HFFc6 (cell line): Measurements from ENCODE around the gene TMEM256. TPM values are rescaled to one million over a fixed set of nuclear protein-coding genes. Genes with fewer than 3 reads are reported as not detected.

Experiments used
- DNase-seq: peaks from one replicate; pipeline ENCODE4 v3.0.0-alpha.2; 2018
- H3K27ac Mint-ChIP-seq: 2 replicates; pipeline ENCODE4 v1.8.0; 2020; ENCODE audit warnings: mild to moderate bottlenecking, mixed read lengths
- H3K27me3 Mint-ChIP-seq: 2 replicates; pipeline ENCODE4 v1.8.0; 2021; ENCODE audit warnings: mild to moderate bottlenecking, moderate library complexity, mixed read lengths; ENCODE audit not compliant: insufficient read depth
- H3K36me3 Mint-ChIP-seq: 2 replicates; pipeline ENCODE4 v1.8.0; 2021; ENCODE audit warnings: low read depth, mixed read lengths
- H3K4me1 Mint-ChIP-seq: 2 replicates; pipeline ENCODE4 v1.8.0; 2020; ENCODE audit warnings: low read depth, mixed read lengths
- H3K4me3 Mint-ChIP-seq: 2 replicates; pipeline ENCODE4 v1.8.0; 2020; ENCODE audit warnings: mild to moderate bottlenecking, moderate library complexity, mixed read lengths
- H3K9me3 Mint-ChIP-seq: 2 replicates; pipeline ENCODE4 v1.8.0; 2020; ENCODE audit warnings: mild to moderate bottlenecking, mixed read lengths
- total RNA-seq, 6 experiments: library from RNA; stranded (reverse); fragmentation: NEBNext Ultra II Directional; extraction: Animal tissue kit (Norgen Biotek cat#: 25700); gene quantifications; 2 replicates in 1 of 6; 3 replicates in 5 of 6; pipeline ENCODE4 v1.2.3, GENCODE V29; 2021
- TF ChIP-seq, protein P1 (sequence below): fragments of 200-600 bp; sonication (generic); IDR thresholded peaks from 2 replicates; pipeline ENCODE4 v1.5.0; 2021; ENCODE audit warnings: antibody characterized with exemption, mild to moderate bottlenecking

TMEM256 gene
- total RNA-seq, 6 experiments from 2014 or later: 52.2 to 79.1 (median 72.3) TPM

- TF ChIP-seq, protein P1, sequence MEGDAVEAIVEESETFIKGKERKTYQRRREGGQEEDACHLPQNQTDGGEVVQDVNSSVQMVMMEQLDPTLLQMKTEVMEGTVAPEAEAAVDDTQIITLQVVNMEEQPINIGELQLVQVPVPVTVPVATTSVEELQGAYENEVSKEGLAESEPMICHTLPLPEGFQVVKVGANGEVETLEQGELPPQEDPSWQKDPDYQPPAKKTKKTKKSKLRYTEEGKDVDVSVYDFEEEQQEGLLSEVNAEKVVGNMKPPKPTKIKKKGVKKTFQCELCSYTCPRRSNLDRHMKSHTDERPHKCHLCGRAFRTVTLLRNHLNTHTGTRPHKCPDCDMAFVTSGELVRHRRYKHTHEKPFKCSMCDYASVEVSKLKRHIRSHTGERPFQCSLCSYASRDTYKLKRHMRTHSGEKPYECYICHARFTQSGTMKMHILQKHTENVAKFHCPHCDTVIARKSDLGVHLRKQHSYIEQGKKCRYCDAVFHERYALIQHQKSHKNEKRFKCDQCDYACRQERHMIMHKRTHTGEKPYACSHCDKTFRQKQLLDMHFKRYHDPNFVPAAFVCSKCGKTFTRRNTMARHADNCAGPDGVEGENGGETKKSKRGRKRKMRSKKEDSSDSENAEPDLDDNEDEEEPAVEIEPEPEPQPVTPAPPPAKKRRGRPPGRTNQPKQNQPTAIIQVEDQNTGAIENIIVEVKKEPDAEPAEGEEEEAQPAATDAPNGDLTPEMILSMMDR: no peak
- no peak within 1 kb of the TSS for H3K4me3 Mint-ChIP-seq
- no peak within 1 kb of the TSS for H3K27ac Mint-ChIP-seq
- no peaks in the 10 kb centered on the region for H3K36me3 Mint-ChIP-seq
- H3K27me3 Mint-ChIP-seq: no peaks in the 10 kb centered on the region; the same call in none of the 2 replicates
- no peak for DNase-seq
- peaks cover 6% of the 10 kb centered on the region; the same call in 1 of the 2 replicates for H3K4me1 Mint-ChIP-seq
- no peaks in the 10 kb centered on the region for H3K9me3 Mint-ChIP-seq
Measured at GRCh38 chr17:7428557-7428956, 24.7 kb upstream of the TMEM256 start, which contains the start of gene SPEM3. SPEM3 (plus strand) TSS chr17:7428857; CDS start chr17:7428903, 46 bp downstream.

- Mint-ChIP-seq H3K4me3 (no peak overlapping the region), H3K4me1 (peaks cover 6% of the 10 kb centered on the region; the same call in 1 of the 2 replicates), H3K27me3 (no peaks in the 10 kb centered on the region; the same call in none of the 2 replicates), H3K27ac (no peak overlapping the region), H3K9me3 (no peaks in the 10 kb centered on the region), H3K36me3 (no peaks in the 10 kb centered on the region)
- no peak for DNase-seq
- TF ChIP-seq, protein P1: no peak
Measured at GRCh38 chr17:7427549-7427948, 23.7 kb upstream of the TMEM256 start.

- Mint-ChIP-seq H3K27ac (no peak overlapping the region), H3K36me3 (no peaks in the 10 kb centered on the region), H3K27me3 (peaks cover 1% of the 10 kb centered on the region), H3K9me3 (no peaks in the 10 kb centered on the region), H3K4me1 (peaks cover 6% of the 10 kb centered on the region; the same call in 1 of the 2 replicates), H3K4me3 (no peak overlapping the region)
- DNase-seq: no peak
- TF ChIP-seq, protein P1: no peak
Measured at GRCh38 chr17:7426896-7427489, 23.1 kb upstream of the TMEM256 start.

DNA sequence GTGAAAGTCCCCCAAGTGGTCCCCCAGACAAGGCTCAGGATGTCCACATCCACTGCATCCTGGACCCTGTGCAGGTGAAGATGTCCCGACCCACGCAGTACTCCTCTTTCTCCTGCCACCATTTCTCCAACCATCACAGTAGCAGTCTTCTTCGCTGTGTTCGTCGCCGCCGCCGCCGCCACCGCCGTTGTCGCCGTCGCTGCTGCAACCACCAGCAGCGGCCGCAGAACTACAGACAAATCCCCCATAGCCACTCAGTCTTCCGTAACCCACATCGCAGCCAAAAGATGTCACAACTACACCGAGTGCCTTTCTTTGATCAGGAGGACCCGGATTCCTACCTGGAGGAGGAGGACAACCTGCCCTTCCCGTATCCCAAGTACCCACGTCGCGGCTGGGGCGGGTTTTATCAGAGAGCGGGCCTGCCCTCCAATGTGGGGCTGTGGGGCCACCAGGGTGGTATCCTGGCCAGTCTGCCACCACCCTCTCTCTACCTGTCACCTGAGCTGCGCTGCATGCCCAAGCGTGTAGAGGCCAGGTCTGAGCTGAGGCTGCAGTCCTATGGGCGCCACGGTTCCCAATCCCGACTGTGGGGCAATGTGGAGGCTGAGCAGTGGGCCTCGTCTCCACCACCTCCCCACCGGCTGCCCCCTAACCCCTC is 22.4 kb upstream of the TMEM256 start:
- DNase-seq: no peak
- Mint-ChIP-seq H3K27ac (no peak overlapping the region), H3K4me3 (no peak overlapping the region), H3K4me1 (peaks cover 3% of the 10 kb centered on the region; the same call in 1 of the 2 replicates), H3K36me3 (no peaks in the 10 kb centered on the region), H3K9me3 (no peaks in the 10 kb centered on the region), H3K27me3 (peaks cover 1% of the 10 kb centered on the region)
- TF ChIP-seq, protein P1: no peak

- H3K4me3 Mint-ChIP-seq: no peak overlapping the region
- H3K27me3 Mint-ChIP-seq: peaks cover 1% of the 10 kb centered on the region
- no peaks in the 10 kb centered on the region for H3K4me1 Mint-ChIP-seq
- no peaks in the 10 kb centered on the region for H3K9me3 Mint-ChIP-seq
- H3K36me3 Mint-ChIP-seq: no peaks in the 10 kb centered on the region
- TF ChIP-seq, protein P1: no peak
- no peak overlapping the region for H3K27ac Mint-ChIP-seq
- no peak for DNase-seq
Measured at GRCh38 chr17:7425756-7426155, 21.9 kb upstream of the TMEM256 start.
